Endodermal cell (in vitro differentiated cells): ENCODE measurements around the gene PNPLA7. TPM values are rescaled to one million over a fixed set of nuclear protein-coding genes. Genes with fewer than 3 reads are reported as not detected.

ENCODE experiments used
- DNase-seq: peaks from one replicate; pipeline ENCODE4 v3.0.0-alpha.2; 2017
- H3K27ac ChIP-seq: 2 replicates; pipeline ENCODE4 v1.5.1; 2013; ENCODE audit warnings: mild to moderate bottlenecking, low read depth, low read length, moderate library complexity
- H3K27me3 ChIP-seq: 2 replicates; pipeline ENCODE4 v1.6.1; 2013; ENCODE audit warnings: mild to moderate bottlenecking, low read length, moderate library complexity; ENCODE audit not compliant: insufficient read depth, control insufficient read depth, poor library complexity, severe bottlenecking
- H3K36me3 ChIP-seq: 2 replicates; pipeline ENCODE4 v1.7.0; 2013; ENCODE audit warnings: mild to moderate bottlenecking, low read length, moderate library complexity; ENCODE audit not compliant: control insufficient read depth, insufficient read depth
- H3K4me1 ChIP-seq: one replicate; pipeline ENCODE4 v1.7.0; 2013; ENCODE audit warnings: low read length; ENCODE audit not compliant: control insufficient read depth, insufficient read depth
- H3K4me3 ChIP-seq: 2 replicates; pipeline ENCODE4 v1.5.1; 2013; ENCODE audit warnings: mild to moderate bottlenecking, low read length, moderate library complexity
- H3K9ac ChIP-seq: 2 replicates; pipeline ENCODE4 v1.6.1; 2013; ENCODE audit warnings: mild to moderate bottlenecking, low read length, moderate library complexity; ENCODE audit not compliant: poor library complexity, severe bottlenecking; ENCODE audit errors: extremely low read depth
- H3K9me3 ChIP-seq: 2 replicates; pipeline ENCODE4 v1.6.1; 2013; ENCODE audit warnings: mild to moderate bottlenecking, low read length, moderate library complexity; ENCODE audit not compliant: control insufficient read depth
- H3K27ac Mint-ChIP-seq: 2 replicates; pipeline ENCODE4 v1.8.0; 2020; ENCODE audit warnings: mixed read lengths
- H3K27me3 Mint-ChIP-seq: 2 replicates; pipeline ENCODE4 v1.8.0; 2021; ENCODE audit warnings: mild to moderate bottlenecking, mixed read lengths; ENCODE audit not compliant: insufficient read depth
- H3K36me3 Mint-ChIP-seq: 2 replicates; pipeline ENCODE4 v1.8.0; 2020; ENCODE audit warnings: low read depth, mixed read lengths
- H3K4me1 Mint-ChIP-seq: 2 replicates; pipeline ENCODE4 v1.8.0; 2020; ENCODE audit warnings: mixed read lengths
- H3K4me3 Mint-ChIP-seq: 2 replicates; pipeline ENCODE4 v1.8.0; 2020; ENCODE audit warnings: mild to moderate bottlenecking, moderate library complexity, mixed read lengths
- H3K9me3 Mint-ChIP-seq: 2 replicates; pipeline ENCODE4 v1.8.0; 2020; ENCODE audit warnings: mild to moderate bottlenecking, mixed read lengths
- WGBS, 2 experiments: methylation state at CpG; one replicate each; pipeline versions ENCODE4 v1.1.5 to v1.1.7; 2013; ENCODE audit warnings: missing lambda C conversion rate in 2 of 2, mixed read lengths in 1 of 2; ENCODE audit not compliant: insufficient coverage in 1 of 2, insufficient read length in 1 of 2; 5-methylcytosine and 5-hydroxymethylcytosine counted together
- total RNA-seq, 2 donors: library from RNA; stranded (reverse); fragmentation: NEBNext Ultra II Directional in 1 of 2; extraction: Animal tissue kit (Norgen Biotek cat#: 25700) in 1 of 2; gene quantifications; 2 replicates in 1 of 2; 3 replicates in 1 of 2; pipeline ENCODE4 v1.2.1, GENCODE V29; 2021
- TF ChIP-seq, protein P1 (sequence below): fragments of 200-600 bp; sonication (generic); conservative IDR thresholded peaks from 2 replicates; pipeline ENCODE4 v1.5.0; 2021; ENCODE audit warnings: antibody characterized with exemption, mild to moderate bottlenecking

The PNPLA7 gene
- total RNA-seq, 2 donors from 2014 or later: 2.0 to 2.4 TPM

DNA sequence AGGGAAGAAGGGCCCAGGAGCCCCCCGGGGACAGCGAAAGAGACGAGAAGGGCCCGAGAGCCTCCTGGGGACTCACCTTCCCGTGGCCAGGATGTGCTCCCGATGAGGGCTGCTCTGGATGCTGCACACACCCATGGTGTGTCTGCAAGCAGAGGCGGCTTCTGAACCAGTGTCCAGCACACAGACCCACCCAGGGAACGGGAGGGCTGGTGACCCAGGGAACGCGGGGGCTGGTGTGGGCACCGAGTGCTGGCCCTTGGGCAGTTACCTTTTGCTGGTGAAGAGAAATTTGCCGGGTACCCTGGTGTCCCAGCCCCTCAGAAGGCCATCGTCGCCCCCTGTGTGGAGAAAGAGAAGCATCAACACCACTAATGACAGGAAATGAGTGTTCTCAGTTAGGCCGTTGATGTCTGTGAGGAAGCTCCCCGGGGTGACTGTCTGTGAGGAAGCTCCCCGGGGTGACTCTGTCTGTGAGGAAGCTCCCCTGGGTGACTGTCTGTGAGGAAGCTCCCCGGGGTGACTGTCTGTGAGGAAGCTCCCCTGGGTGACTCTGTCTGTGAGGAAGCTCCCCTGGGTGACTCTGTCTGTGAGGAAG lies 14.7 kb upstream of the PNPLA7 start:
- Histone ChIP-seq H3K27me3 (no peaks in the 10 kb centered on the region), H3K9ac (no peak overlapping the region), H3K4me1 (no peaks in the 10 kb centered on the region), H3K27ac (no peak overlapping the region), H3K4me3 (no peak overlapping the region), H3K36me3 (peaks cover 37% of the 10 kb centered on the region), H3K9me3 (peaks cover 3% of the 10 kb centered on the region)
- no peak for DNase-seq
- no peaks in the 10 kb centered on the region for H3K4me1 Mint-ChIP-seq
- H3K27me3 Mint-ChIP-seq: no peaks in the 10 kb centered on the region
- no peak overlapping the region for H3K4me3 Mint-ChIP-seq
- TF ChIP-seq, protein P1, sequence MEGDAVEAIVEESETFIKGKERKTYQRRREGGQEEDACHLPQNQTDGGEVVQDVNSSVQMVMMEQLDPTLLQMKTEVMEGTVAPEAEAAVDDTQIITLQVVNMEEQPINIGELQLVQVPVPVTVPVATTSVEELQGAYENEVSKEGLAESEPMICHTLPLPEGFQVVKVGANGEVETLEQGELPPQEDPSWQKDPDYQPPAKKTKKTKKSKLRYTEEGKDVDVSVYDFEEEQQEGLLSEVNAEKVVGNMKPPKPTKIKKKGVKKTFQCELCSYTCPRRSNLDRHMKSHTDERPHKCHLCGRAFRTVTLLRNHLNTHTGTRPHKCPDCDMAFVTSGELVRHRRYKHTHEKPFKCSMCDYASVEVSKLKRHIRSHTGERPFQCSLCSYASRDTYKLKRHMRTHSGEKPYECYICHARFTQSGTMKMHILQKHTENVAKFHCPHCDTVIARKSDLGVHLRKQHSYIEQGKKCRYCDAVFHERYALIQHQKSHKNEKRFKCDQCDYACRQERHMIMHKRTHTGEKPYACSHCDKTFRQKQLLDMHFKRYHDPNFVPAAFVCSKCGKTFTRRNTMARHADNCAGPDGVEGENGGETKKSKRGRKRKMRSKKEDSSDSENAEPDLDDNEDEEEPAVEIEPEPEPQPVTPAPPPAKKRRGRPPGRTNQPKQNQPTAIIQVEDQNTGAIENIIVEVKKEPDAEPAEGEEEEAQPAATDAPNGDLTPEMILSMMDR: no peak
- peaks cover 48% of the 10 kb centered on the region for H3K36me3 Mint-ChIP-seq
- peaks cover 5% of the 10 kb centered on the region for H3K9me3 Mint-ChIP-seq
- no peak overlapping the region for H3K27ac Mint-ChIP-seq
- WGBS, 2 experiments: 92 to 100% methylated on average over 7 to 17 of the region's 18 CpGs

GRCh38 chr9:137564134-137564533 lies 13.9 kb upstream of the PNPLA7 start:
- 94 to 100% methylated on average over 7 to 10 of the region's 10 CpGs for WGBS, 2 experiments
- no peak for DNase-seq
- Mint-ChIP-seq H3K4me3 (no peak overlapping the region), H3K36me3 (peaks cover 56% of the 10 kb centered on the region), H3K9me3 (peaks cover 10% of the 10 kb centered on the region), H3K27me3 (no peaks in the 10 kb centered on the region), H3K27ac (no peak overlapping the region), H3K4me1 (no peaks in the 10 kb centered on the region)
- Histone ChIP-seq H3K4me3 (no peak overlapping the region), H3K27me3 (no peaks in the 10 kb centered on the region), H3K27ac (no peak overlapping the region), H3K9me3 (peaks cover 5% of the 10 kb centered on the region), H3K36me3 (peaks cover 40% of the 10 kb centered on the region), H3K9ac (no peak overlapping the region), H3K4me1 (no peaks in the 10 kb centered on the region)
- TF ChIP-seq, protein P1: no peak

DNA sequence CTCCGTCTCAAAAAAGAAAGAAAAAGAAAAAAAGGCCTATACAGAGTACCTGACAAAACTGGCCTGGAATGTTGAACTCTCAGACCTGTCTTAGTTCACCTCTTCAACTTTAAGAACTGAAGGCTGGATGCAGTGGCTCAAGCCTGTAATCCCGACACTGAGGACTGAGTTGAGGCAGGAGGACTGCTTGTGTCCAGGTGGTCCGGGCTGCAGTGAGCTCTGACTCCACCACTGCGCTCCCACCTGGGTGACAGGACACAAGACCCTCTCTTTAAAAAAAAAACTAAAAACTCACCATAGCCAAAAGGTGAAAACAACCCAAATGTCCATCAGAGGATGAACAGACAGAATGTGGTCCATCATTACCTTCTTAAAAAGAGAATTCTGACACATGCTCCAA lies 7.9 kb upstream of the PNPLA7 start:
- H3K9me3 Mint-ChIP-seq: peaks cover 10% of the 10 kb centered on the region
- TF ChIP-seq, protein P1: no peak
- DNase-seq: no peak
- H3K27ac Mint-ChIP-seq: no peak overlapping the region
- no peak overlapping the region for H3K4me3 Mint-ChIP-seq
- H3K4me1 ChIP-seq: no peaks in the 10 kb centered on the region
- H3K4me1 Mint-ChIP-seq: no peaks in the 10 kb centered on the region
- H3K27me3 ChIP-seq: no peaks in the 10 kb centered on the region
- H3K9ac ChIP-seq: no peak overlapping the region
- WGBS, 2 experiments: 93 to 95% methylated on average over 2 to 4 of the region's 4 CpGs
- H3K36me3 Mint-ChIP-seq: peaks cover 66% of the 10 kb centered on the region
- no peaks in the 10 kb centered on the region for H3K27me3 Mint-ChIP-seq
- no peak overlapping the region for H3K27ac ChIP-seq
- H3K36me3 ChIP-seq: peaks cover 63% of the 10 kb centered on the region
- no peak overlapping the region for H3K4me3 ChIP-seq
- H3K9me3 ChIP-seq: peaks cover 5% of the 10 kb centered on the region
